ENCODE results near the gene MIAT. TPM values are rescaled to one million over a fixed set of nuclear protein-coding genes. Genes with fewer than 3 reads are reported as not detected.

The MIAT gene
- total and polyA plus RNA-seq, 8 donors: 0.28 to 0.78 (median 0.53) TPM

DNA sequence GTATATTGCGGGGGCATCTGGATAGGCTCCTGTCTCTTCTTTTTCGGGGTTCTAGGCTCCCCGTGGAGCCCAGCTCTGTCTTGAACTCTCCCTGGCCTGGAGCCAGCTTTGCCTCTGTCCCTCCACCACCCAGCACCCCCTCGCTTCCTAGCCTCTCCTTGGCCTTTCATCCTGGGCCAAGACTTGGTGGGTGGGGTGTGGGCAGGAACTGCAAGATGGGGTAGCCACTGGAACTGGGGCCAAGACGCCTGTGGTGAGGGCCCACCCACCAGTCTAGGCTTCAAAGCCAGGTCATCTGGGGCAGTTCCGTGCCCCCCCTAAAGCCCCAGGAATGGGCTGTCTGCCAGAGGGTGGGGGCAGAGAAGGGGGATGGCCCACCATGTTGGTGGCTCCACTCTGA, 37.9 kb upstream of the MIAT start:
- H3K4me1 ChIP-seq: no peaks in the 10 kb centered on the region
- no peak overlapping the region for H3K4me3 ChIP-seq
- no peaks in the 10 kb centered on the region for H3K9me3 ChIP-seq
- no peak overlapping the region for H3K27ac ChIP-seq
- no peak for ATAC-seq
- H3K36me3 ChIP-seq: no peaks in the 10 kb centered on the region
- intact Hi-C loops (cut with DNase I): no loop called here
- 63 to 69% methylated on average over 6 of the region's 6 CpGs for WGBS, 2 donors
- TF ChIP-seq, protein P1, sequence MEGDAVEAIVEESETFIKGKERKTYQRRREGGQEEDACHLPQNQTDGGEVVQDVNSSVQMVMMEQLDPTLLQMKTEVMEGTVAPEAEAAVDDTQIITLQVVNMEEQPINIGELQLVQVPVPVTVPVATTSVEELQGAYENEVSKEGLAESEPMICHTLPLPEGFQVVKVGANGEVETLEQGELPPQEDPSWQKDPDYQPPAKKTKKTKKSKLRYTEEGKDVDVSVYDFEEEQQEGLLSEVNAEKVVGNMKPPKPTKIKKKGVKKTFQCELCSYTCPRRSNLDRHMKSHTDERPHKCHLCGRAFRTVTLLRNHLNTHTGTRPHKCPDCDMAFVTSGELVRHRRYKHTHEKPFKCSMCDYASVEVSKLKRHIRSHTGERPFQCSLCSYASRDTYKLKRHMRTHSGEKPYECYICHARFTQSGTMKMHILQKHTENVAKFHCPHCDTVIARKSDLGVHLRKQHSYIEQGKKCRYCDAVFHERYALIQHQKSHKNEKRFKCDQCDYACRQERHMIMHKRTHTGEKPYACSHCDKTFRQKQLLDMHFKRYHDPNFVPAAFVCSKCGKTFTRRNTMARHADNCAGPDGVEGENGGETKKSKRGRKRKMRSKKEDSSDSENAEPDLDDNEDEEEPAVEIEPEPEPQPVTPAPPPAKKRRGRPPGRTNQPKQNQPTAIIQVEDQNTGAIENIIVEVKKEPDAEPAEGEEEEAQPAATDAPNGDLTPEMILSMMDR (IDR thresholded peaks at IDR 0.05): no peak
- FAIRE-seq: no peak
- H3K27me3 ChIP-seq: no peaks in the 10 kb centered on the region
- DNase-seq: no peak

DNA sequence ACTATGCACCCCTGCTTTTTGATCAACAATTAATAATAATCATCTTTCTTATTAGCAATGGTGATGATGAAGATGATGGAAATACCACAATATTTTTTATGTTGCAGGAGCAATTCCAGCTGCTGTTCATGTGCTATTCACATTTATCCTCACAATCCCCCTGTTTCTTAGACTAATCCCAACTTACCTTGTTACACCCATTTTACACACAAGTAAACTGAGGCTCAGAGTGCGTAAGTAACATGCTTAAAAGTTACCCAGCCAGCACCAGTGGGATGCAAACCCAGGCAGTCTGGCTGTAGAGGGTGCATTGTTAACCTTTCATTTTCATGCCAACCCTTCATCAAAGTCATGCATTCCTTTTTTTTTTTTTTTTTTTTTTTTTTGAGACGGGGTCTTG, 37.2 kb upstream of the MIAT start:
- intact Hi-C loops (cut with DNase I): no loop called here
- Histone ChIP-seq H3K9me3 (no peaks in the 10 kb centered on the region), H3K36me3 (no peaks in the 10 kb centered on the region), H3K27ac (no peak overlapping the region), H3K27me3 (no peaks in the 10 kb centered on the region), H3K4me1 (no peaks in the 10 kb centered on the region), H3K4me3 (no peak overlapping the region)
- TF ChIP-seq, protein P1 (IDR thresholded peaks at IDR 0.05): no peak
- FAIRE-seq (no peak), DNase-seq (no peak), ATAC-seq (no peak)
- 72 to 80% methylated on average over 2 of the region's 2 CpGs for WGBS, 2 donors

DNA sequence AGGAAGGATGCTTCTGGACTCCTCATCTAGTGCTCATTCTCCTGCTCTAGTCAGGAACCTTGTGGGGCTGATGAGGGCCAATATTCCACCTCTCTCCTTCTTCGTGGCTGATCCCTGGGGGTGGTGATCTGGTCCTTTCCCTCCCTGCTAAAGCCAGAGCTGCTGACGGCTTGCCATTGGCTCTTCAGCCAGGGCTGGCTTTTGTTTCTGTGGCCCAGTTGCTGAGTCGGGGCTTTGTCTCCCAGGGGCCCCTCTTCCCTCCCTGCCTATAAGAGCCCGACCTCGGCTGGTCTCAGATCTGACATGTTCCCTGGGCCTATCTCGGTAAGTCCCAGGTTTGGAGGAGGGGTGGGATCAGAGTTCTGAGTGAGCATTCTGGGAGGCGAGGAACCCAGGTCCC, 35.7 kb upstream of the MIAT start, which contains the start of gene CRYBA4:
CRYBA4 (plus strand) TSS at position 301 of the 400 bp plus-strand sequence. CDS start 634 bp downstream, outside the sequence.
- FAIRE-seq (no peak), ATAC-seq (no peak), DNase-seq (no peak)
- intact Hi-C loops (cut with DNase I): no loop called here
- H3K36me3 ChIP-seq: no peaks in the 10 kb centered on the region
- 76 to 83% methylated on average over 7 of the region's 7 CpGs for WGBS, 2 donors
- TF ChIP-seq, protein P1 (IDR thresholded peaks at IDR 0.05): no peak
- H3K9me3 ChIP-seq: no peaks in the 10 kb centered on the region
- H3K27ac ChIP-seq: no peak within 1 kb of the TSS
- H3K4me3 ChIP-seq: no peak within 1 kb of the TSS
- H3K27me3 ChIP-seq: no peaks in the 10 kb centered on the region
- H3K4me1 ChIP-seq: no peaks in the 10 kb centered on the region

GRCh38 chr22:26623984-26624383, 33.4 kb upstream of the MIAT start:
- H3K36me3 ChIP-seq: no peaks in the 10 kb centered on the region
- DNase-seq (no peak), FAIRE-seq (no peak), ATAC-seq (no peak)
- intact Hi-C loops (cut with DNase I): no loop called here
- H3K27ac ChIP-seq: no peak overlapping the region
- no peaks in the 10 kb centered on the region for H3K9me3 ChIP-seq
- H3K4me1 ChIP-seq: no peaks in the 10 kb centered on the region
- 84 to 91% methylated on average over 1 of the region's 1 CpG for WGBS, 2 donors
- TF ChIP-seq, protein P1 (IDR thresholded peaks at IDR 0.05): no peak
- no peak overlapping the region for H3K4me3 ChIP-seq
- no peaks in the 10 kb centered on the region for H3K27me3 ChIP-seq

DNA sequence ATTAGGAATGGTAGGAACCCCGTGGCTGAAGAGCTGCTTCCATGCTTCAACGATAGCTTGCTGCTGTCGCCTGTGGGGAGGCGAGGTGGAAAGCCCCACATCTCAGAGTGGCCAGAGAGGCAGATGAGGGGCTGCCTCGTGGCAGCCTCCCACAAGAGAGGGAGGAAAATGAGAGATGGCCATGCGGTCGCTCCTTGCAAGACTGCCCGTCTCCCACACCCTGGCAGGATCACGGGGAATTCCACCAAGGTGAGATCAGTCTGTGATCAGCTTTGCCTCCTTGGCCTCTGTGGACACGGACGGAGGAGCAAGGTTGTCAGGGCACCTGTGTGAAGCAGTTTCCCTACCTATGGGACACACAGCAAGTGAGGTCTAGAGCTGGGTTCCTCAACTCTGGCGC, 32.6 kb upstream of the MIAT start:
- Histone ChIP-seq H3K27ac (no peak overlapping the region), H3K4me1 (no peaks in the 10 kb centered on the region), H3K9me3 (no peaks in the 10 kb centered on the region), H3K36me3 (no peaks in the 10 kb centered on the region), H3K4me3 (no peak overlapping the region), H3K27me3 (no peaks in the 10 kb centered on the region)
- intact Hi-C loops (cut with DNase I): no loop called here
- DNase-seq: no peak
- 77 to 81% methylated on average over 12 of the region's 12 CpGs for WGBS, 2 donors
- no peak for ATAC-seq
- no peak for FAIRE-seq
- TF ChIP-seq, protein P1 (IDR thresholded peaks at IDR 0.05): no peak
